T1000 (cell line): ENCODE data around the gene OR6K2.
"Not testable (repeated sequence)": the region's sequence is repeated elsewhere in the genome, so short reads cannot be mapped to it uniquely, and the experiment has no call there.

Experiments used
- DNase-seq: peaks from one replicate; lab custom pipeline; 2025; ENCODE audit warnings: mixed read lengths; lab: John Stamatoyannopoulos, UW

Gene OR6K2

GRCh38 chr1:158700552-158700951 lies at the start of gene OR6K2:
OR6K2 (minus strand) TSS chr1:158700652; CDS start chr1:158700652, 0 bp downstream.
- no peak for DNase-seq

- DNase-seq, result no peak
Observed at GRCh38 chr1:158735848-158736247, 35.4 kb upstream of the OR6K2 start.

- DNase-seq, result no peak
Observed at GRCh38 chr1:158732524-158732923, 32.1 kb upstream of the OR6K2 start.

GRCh38 chr1:158731707-158732106 lies 31.3 kb upstream of the OR6K2 start:
- no peak for DNase-seq

- no peak for DNase-seq
Observed at GRCh38 chr1:158730453-158730852, 30.0 kb upstream of the OR6K2 start.

GRCh38 chr1:158728510-158729225 lies 28.2 kb upstream of the OR6K2 start:
- DNase-seq, result no peak

GRCh38 chr1:158724442-158724841 lies 24.0 kb upstream of the OR6K2 start:
- DNase-seq, result no peak

GRCh38 chr1:158720620-158721019 lies 20.2 kb upstream of the OR6K2 start, which contains the start of gene OR6K3:
OR6K3 (minus strand) TSS chr1:158720720; CDS start chr1:158718115, 2,605 bp downstream.
- DNase-seq, result no peak

- no peak for DNase-seq
Observed at GRCh38 chr1:158719664-158720063, 19.2 kb upstream of the OR6K2 start.

- no peak for DNase-seq
Observed at GRCh38 chr1:158717344-158717743, 16.9 kb upstream of the OR6K2 start.

GRCh38 chr1:158716335-158716734 lies 15.9 kb upstream of the OR6K2 start:
- DNase-seq, result no peak

- DNase-seq, result no peak
Observed at GRCh38 chr1:158714754-158715153, 14.3 kb upstream of the OR6K2 start.

- no peak for DNase-seq
Observed at GRCh38 chr1:158711098-158711497, 10.6 kb upstream of the OR6K2 start.

- DNase-seq, result no peak
Observed at GRCh38 chr1:158706096-158706495, 5.6 kb upstream of the OR6K2 start.

- DNase-seq, result no peak
Observed at GRCh38 chr1:158694596-158694995, 5.9 kb downstream of the OR6K2 start.

GRCh38 chr1:158692356-158692755 lies 8.1 kb downstream of the OR6K2 start:
- no peak for DNase-seq

- no peak for DNase-seq
Observed at GRCh38 chr1:158691907-158692306, 8.5 kb downstream of the OR6K2 start.

- DNase-seq, result not testable (repeated sequence)
Observed at GRCh38 chr1:158691149-158691548, 9.3 kb downstream of the OR6K2 start.

- no peak for DNase-seq
Observed at GRCh38 chr1:158689875-158690274, 10.6 kb downstream of the OR6K2 start.

GRCh38 chr1:158689110-158689509 lies 11.3 kb downstream of the OR6K2 start:
- DNase-seq, result no peak

- not testable (repeated sequence) for DNase-seq
Observed at GRCh38 chr1:158688343-158688742, 12.1 kb downstream of the OR6K2 start.

GRCh38 chr1:158687037-158687436 lies 13.4 kb downstream of the OR6K2 start:
- DNase-seq, result no peak

GRCh38 chr1:158686111-158687009 lies 14.1 kb downstream of the OR6K2 start, which contains the start of gene SPTA1:
SPTA1 (minus strand) TSS chr1:158686715; CDS start chr1:158686517, 198 bp downstream.
- DNase-seq, result no peak
